Activated CD8-positive, alpha-beta memory T cell treated with anti-CD3 and anti-CD28 coated beads for 4 hours (primary cell): ENCODE measurements around the gene CD59.
"Not testable (repeated sequence)": the region's sequence is repeated elsewhere in the genome, so short reads cannot be mapped to it uniquely, and the experiment has no call there.

ENCODE experiments used
- DNase-seq, 2 donors: peaks; one replicate each; pipeline ENCODE4 v3.0.0-alpha.2; 2020; ENCODE audit warnings: low read depth in 2 of 2

The CD59 gene

GRCh38 chr11:33742249-33742851, 6.1 kb upstream of the CD59 start:
- no peak for DNase-seq

DNA sequence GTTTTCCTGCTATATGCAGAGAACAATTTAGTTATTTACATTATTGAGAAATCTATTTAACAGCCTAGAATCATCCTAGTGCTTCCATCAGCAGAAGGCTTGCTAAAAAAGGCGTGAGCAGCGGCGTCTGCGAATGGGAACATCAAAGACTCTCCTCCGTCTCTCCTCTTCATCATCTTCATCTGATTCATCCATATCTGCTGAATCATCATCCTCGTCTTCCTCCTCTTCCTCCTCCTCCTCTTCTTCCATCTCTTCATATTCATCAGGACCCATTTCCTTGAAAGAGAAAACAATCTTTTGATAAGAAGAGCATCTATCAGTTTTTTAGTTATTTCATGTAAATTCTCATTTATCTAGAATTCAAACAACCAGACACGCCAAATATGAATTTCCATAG, 5.6 kb upstream of the CD59 start:
- DNase-seq, result no peak

GRCh38 chr11:33737362-33737821, 1.2 kb upstream of the CD59 start:
- no peak for DNase-seq

DNA sequence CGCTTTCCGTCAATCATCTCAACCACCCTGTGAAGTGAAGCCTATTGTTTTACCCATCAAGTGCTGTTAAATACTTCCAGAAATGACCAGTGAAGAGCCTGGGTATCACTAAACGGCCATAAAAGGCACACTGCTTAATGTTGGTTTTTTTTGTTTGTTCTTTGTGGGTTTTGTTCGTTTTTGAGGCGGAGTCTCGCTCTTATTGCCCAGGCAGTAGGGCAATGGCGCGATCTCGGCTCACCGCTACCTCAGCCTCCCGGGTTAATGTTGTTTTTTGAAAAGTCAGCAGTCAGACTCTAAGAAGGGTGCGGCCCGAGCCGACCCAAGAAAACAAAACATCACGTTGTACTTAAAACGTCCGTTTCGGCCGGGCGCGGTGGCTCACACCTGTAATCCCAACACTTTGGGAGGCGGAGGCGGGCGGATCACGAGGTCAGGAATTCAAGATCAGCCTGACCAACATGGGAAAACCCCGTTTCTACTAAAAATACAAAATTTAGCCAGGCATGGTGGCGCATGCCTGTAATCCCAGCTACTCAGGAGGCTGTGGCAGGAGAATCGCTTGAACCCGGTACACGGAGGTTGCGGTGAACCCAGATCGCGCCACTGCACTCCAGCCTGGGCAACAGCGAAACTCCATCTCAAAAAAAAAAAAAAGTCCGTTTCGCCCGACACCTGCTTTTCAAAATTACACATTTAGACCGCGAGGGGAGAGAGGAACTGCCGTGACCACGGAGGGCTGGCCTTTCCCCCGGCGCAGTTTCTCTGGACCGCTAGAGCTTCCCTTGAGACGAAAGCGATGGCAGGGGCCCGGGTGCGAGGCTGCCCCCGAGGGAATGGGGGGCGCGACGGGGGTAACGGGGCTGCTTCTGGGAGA, 714 bp downstream of the CD59 start:
- no peak for DNase-seq

GRCh38 chr11:33734441-33735270, 1.6 kb downstream of the CD59 start:
- DNase-seq, result no peak

DNA sequence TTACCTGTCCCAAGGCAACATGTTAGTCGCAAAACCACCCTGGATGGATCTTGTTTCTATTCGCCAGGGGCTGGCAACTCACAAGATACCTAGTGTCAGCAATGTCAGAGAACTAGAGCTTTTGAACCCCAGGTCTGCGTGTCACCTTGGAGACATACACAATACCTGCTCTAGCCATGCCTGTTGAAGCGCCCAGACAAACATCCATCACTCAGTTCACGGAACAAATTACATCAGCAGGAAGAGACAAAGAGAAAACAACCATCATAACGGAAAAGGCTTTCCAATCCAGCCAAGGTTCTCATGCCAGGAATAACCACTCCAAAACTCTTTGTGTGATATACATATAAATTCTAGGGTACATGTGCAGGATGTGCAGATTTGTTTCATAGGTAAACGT, 2.2 kb downstream of the CD59 start:
- DNase-seq, result no peak

GRCh38 chr11:33731723-33732531, 4.3 kb downstream of the CD59 start:
- no peak for DNase-seq

- DNase-seq, result no peak
Observed at GRCh38 chr11:33730716-33731115, 5.5 kb downstream of the CD59 start.

DNA sequence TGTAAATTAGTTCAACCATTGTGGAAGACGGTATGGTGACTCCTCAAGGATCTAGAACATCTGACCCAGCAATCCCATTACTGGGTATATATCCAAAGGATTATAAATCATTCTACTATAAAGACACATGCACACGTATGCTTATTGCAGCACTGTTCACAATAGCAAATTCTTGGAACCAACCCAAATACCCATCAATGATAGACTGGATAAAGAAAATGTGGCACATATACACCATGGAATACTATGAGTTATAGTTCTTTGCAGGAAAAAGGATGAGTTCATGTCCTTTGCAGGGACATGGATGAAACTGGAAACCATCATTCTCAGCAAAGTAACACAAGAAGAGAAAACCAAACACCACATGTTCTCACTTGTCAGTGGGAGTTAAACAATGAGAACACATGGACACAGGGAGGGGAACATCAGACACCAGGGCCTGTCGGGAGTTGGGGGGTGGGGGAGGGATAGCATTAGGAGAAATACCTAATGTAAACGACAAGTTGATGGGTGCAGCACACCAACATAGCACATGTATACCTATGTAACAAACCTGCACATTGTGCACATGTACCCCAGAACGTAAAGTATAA, 7.1 kb downstream of the CD59 start:
- not testable (repeated sequence) for DNase-seq

GRCh38 chr11:33727539-33727938, 8.7 kb downstream of the CD59 start:
- DNase-seq, result not testable (repeated sequence)

DNA sequence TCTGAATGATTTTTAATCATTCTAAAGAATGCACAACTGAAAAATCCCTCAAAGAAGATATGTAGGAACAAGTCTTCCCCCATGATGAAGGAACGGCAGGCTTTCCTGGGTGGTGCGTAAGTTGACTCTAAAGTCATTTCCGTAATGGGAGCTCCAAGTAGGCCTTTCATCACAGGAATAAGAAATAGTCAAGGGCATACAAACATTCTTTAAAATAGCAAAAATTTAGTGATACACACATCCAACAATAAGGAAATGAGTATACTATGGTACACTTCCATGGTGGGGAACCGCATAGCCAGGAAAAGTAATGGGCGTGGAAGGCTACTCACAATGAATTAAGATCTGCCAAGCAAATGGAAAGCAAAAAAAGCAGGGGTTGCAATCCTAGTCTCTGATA, 10.7 kb downstream of the CD59 start:
- no peak for DNase-seq

DNA sequence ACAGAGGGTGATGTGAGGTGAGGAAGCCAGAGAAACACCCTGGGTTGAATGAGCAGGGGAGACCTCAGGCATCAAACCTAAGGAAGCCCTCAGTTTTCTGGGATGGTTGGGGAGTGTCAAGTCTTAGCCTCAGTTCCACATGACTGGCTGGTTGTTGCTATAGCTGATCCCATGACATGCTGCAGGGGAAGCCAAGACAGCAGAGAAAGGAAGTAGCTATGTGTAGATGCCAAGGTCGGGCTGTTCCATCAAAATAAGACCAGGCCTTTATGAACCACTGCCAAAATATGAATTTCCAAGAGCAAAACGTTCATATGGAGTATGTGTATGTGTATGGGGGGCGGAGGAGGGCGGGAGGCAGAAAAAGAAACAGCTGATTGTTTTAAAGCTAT, 11.6 kb downstream of the CD59 start:
- no peak for DNase-seq

DNA sequence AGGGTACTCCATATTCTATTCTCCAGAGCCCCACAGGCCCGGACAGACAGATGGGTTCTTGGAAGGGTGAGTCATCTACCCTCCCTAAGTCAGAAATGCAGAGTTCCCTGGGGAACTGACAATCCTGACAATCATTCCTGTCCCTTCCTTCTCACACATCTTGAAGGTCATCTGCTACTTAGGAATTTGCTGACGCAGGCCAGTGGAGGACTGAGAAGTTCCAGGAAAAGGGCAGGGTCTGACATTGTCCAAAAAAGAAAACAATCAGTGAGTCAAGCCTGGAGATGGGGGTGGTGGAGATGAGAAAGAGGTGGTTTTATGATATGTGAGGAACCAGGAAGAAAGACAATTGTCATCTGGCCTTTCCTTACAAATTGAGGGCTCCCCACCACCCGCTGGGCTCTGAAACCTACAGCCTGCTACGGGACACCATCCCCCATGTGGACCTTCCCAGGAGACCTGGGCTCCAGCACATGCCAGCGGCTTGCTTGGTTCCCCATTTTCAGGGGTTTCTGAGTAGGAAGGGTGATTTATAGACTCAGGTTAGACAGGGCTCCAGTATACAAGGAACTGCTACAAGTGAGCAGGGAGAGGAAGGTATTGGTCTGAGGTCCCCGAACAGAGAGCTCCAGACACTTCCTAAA, 12.9 kb downstream of the CD59 start:
- no peak for DNase-seq

- no peak for DNase-seq
Observed at GRCh38 chr11:33722590-33723234, 13.5 kb downstream of the CD59 start.

- no peak for DNase-seq
Observed at GRCh38 chr11:33721984-33722383, 14.2 kb downstream of the CD59 start.

DNA sequence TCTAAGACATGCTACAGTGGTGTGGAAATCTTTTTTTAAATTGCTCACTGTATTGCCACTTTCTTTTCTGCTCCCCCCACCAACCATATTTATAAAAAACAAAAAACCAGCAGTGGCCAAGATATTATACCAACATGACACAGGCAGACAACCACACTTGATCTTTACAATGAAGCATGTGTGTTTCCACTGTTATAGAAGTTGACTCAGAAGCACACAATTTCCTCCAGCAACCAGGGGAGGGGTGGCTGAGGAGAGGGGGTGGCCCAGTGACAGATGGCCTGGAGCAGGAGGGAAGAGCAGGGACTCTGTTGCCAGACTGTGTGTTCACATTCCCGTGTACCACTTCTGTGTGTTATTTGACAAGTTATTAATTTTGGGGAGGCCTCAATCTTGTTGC, 14.8 kb downstream of the CD59 start:
- no peak for DNase-seq

GRCh38 chr11:33719587-33719986, 16.6 kb downstream of the CD59 start:
- DNase-seq, result no peak

GRCh38 chr11:33718440-33718839, 17.8 kb downstream of the CD59 start:
- no peak for DNase-seq

- DNase-seq, result no peak
Observed at GRCh38 chr11:33716243-33716642, 20.0 kb downstream of the CD59 start.

GRCh38 chr11:33713856-33714398, 22.3 kb downstream of the CD59 start:
- DNase-seq, result no peak
